Neutrophil (primary cell): ENCODE data around the gene LOX.

Source experiments
- H3K27ac ChIP-seq: fragments of 200-600 bp; sonication (generic); 2 replicates; pipeline ENCODE4 v1.5.1; 2016; ENCODE audit warnings: mild to moderate bottlenecking, moderate library complexity
- H3K27me3 ChIP-seq: fragments of 200-600 bp; sonication (generic); 2 replicates; pipeline ENCODE4 v1.6.0; 2016; ENCODE audit warnings: mild to moderate bottlenecking
- H3K36me3 ChIP-seq: fragments of 200-600 bp; sonication (generic); 2 replicates; pipeline ENCODE4 v1.5.1; 2017
- H3K4me1 ChIP-seq, 2 experiments: fragments of 200-600 bp in 1 of 2; sonication (generic) in 1 of 2; 1 replicate in 1 of 2; 2 replicates in 1 of 2; pipeline versions ENCODE4 v1.5.1 to v1.6.1; 2013 to 2016; ENCODE audit warnings: low read depth in 1 of 2, low read length in 1 of 2, mild to moderate bottlenecking in 1 of 2, moderate library complexity in 1 of 2; ENCODE audit not compliant: control insufficient read depth in 1 of 2, insufficient read depth in 1 of 2
- H3K4me3 ChIP-seq, 2 experiments: fragments of 200-600 bp in 1 of 2; sonication (generic) in 1 of 2; 1 replicate in 1 of 2; 2 replicates in 1 of 2; pipeline ENCODE4 v1.5.1; 2013 to 2016; ENCODE audit warnings: low read depth in 1 of 2, low read length in 1 of 2, mild to moderate bottlenecking in 1 of 2, moderate library complexity in 1 of 2
- H3K9me3 ChIP-seq: fragments of 200-600 bp; sonication (generic); 2 replicates; pipeline ENCODE4 v1.5.1; 2016
- TF ChIP-seq, protein P1 (sequence below): fragments of 200-600 bp; sonication (generic); IDR thresholded peaks from 2 replicates; pipeline ENCODE4 v1.5.1; 2016; ENCODE audit warnings: antibody characterized with exemption

Gene LOX

DNA sequence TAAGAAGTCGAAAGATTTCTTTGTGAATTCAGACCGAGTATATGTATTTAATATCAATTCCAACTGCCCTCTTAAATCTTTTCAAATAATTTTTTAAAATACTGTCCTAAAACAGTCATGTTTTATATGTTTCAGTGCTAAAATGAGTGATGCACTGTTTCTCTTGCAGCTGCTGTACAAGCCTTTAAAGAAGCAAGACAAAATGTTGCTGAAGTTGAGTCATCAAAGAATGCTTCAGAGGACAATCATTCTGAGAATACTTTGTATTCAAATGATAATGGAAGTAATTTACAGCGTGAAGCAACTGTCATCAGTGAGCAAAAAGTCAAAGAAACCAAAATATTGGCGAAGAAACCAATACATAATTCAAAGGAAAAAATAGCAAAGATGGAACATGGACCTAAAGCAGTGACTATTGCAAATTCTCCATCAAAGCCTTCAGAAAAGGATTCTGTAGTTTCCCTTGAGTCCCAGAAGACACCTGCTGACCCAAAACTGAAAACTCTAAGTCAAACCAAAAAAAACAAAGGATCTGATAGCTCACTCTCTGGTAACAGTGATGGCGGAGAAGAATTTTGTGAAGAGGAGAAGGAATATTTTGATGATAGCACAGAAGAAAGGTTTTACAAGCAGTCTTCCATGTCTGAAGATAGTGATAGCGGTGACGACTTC lies 58.0 kb downstream of the LOX start:
- TF ChIP-seq, protein P1, sequence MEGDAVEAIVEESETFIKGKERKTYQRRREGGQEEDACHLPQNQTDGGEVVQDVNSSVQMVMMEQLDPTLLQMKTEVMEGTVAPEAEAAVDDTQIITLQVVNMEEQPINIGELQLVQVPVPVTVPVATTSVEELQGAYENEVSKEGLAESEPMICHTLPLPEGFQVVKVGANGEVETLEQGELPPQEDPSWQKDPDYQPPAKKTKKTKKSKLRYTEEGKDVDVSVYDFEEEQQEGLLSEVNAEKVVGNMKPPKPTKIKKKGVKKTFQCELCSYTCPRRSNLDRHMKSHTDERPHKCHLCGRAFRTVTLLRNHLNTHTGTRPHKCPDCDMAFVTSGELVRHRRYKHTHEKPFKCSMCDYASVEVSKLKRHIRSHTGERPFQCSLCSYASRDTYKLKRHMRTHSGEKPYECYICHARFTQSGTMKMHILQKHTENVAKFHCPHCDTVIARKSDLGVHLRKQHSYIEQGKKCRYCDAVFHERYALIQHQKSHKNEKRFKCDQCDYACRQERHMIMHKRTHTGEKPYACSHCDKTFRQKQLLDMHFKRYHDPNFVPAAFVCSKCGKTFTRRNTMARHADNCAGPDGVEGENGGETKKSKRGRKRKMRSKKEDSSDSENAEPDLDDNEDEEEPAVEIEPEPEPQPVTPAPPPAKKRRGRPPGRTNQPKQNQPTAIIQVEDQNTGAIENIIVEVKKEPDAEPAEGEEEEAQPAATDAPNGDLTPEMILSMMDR, result no peak
- Histone ChIP-seq H3K36me3 (no peaks in the 10 kb centered on the region), H3K9me3 (no peaks in the 10 kb centered on the region)

DNA sequence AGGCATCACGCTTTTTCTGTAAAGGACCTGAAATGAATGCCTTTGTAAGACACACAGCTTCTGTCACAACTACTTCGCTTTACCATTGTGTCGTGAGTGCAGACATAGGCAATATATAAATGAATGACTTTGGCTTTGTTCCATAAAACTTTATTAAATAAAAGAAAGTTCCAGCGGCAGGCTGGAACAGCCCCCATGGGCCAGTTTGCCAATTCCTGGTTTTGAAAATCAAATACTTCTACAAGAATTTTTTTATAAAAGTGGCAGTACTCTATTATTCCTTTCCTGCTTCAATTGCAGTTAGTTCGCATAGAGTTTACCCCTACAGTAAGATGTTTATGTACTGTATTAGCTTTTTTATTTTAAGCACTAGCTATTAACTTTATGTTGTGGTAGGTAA lies 62.6 kb downstream of the LOX start:
- H3K4me3 ChIP-seq, result no peak overlapping the region
- no peaks in the 10 kb centered on the region for H3K27me3 ChIP-seq
- H3K4me1 ChIP-seq, result no peaks in the 10 kb centered on the region
- TF ChIP-seq, protein P1, result no peak
- H3K27ac ChIP-seq, result no peak overlapping the region
- H3K36me3 ChIP-seq, result no peaks in the 10 kb centered on the region
- H3K9me3 ChIP-seq, result no peaks in the 10 kb centered on the region

More for the DNA sequence above, 58.0 kb downstream of the LOX start:
- H3K4me1 ChIP-seq, result no peaks in the 10 kb centered on the region
- no peak overlapping the region for H3K4me3 ChIP-seq
- H3K27me3 ChIP-seq, result no peaks in the 10 kb centered on the region
- H3K27ac ChIP-seq, result no peak overlapping the region

DNA sequence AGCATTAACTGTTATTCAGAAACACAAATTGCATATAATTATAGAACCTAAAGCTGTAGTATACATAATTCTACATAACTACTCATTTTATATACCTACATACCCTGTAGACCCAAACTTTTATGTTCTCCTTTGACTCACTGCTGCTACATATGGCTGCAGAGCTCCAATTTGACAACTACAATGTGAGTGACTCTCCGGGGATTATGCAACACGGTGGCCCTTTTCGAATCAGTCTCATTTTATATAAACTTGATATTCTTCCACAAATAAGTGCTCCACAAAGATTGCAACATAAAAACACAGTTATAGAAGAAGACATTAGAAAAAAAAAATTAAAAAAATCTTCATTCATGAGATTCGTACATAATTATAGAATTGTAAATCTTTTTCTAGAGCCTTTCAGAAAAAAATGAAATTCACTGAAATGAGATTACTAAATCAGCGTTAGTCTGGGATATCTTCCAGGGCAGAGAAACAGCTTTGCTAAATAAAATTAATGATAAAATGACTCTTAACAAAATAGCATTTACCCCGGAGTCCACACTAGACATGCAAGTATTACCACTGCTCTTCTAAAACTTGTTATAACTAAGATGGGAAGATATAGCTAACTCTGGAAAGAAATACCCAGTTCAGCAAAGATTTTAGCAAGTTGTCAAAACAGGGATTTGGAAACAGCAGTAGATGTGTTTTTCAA lies 63.7 kb downstream of the LOX start:
- TF ChIP-seq, protein P1, result no peak
- Histone ChIP-seq H3K9me3 (no peaks in the 10 kb centered on the region), H3K4me1 (no peaks in the 10 kb centered on the region)

More for the DNA sequence above, 63.7 kb downstream of the LOX start:
- no peaks in the 10 kb centered on the region for H3K36me3 ChIP-seq
- H3K27ac ChIP-seq, result no peak overlapping the region
- H3K27me3 ChIP-seq, result no peaks in the 10 kb centered on the region
- no peak overlapping the region for H3K4me3 ChIP-seq
